ENCODE results near the gene FYN.
"Not testable (repeated sequence)": the region's sequence is repeated elsewhere in the genome, so short reads cannot be mapped to it uniquely, and the experiment has no call there.

FYN gene

DNA sequence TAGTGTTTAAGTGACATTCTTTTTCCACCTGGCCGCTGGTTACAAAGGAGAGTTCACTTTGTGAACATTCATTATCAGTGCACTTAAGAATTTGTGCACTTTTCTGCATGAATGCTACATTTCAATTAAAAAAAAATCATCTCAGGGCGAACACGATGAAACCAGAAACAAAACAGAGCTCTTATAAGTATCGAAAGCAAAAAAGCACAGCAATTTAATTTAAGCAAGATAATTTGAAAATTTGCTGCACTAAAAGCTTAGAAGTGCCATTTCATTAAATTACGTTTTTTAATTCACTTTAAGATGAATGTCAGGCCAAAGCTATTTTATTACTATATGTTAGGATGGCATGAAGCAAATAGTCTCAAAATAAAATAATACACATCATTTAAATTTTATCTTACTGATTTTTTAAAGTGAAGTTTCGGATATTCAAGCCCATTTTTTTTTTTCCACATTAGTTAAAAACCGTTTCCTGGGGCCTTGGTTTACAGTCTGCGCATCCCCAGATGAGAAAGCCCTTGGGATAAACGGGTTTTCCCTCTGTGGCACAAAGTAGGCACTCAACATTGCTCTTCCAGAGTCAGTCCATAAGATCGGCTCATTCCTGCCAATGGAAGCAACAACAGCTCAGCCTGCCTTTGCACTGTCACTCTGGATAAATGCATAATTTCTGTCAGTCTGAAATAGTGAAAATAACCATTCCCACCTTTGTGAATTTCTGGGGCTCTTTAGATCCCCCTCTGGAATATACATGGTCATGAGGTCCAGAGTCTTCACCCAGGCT, 80.1 kb downstream of the FYN start:
- CTCF ChIA-PET = interaction anchor here (1.1 to 1.4 kb wide), 2 partner anchors 10 to 29 kb away, joined by 3 read pairs; no protein-coding TSS in a partner anchor
- DNase-seq (ENCODE audit: low read depth, low spot score) = no peak
- no peak overlapping the region for H3K4me3 ChIP-seq (ENCODE audit: low read depth, low read length)
- TF ChIP-seq, protein P1, sequence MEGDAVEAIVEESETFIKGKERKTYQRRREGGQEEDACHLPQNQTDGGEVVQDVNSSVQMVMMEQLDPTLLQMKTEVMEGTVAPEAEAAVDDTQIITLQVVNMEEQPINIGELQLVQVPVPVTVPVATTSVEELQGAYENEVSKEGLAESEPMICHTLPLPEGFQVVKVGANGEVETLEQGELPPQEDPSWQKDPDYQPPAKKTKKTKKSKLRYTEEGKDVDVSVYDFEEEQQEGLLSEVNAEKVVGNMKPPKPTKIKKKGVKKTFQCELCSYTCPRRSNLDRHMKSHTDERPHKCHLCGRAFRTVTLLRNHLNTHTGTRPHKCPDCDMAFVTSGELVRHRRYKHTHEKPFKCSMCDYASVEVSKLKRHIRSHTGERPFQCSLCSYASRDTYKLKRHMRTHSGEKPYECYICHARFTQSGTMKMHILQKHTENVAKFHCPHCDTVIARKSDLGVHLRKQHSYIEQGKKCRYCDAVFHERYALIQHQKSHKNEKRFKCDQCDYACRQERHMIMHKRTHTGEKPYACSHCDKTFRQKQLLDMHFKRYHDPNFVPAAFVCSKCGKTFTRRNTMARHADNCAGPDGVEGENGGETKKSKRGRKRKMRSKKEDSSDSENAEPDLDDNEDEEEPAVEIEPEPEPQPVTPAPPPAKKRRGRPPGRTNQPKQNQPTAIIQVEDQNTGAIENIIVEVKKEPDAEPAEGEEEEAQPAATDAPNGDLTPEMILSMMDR (IDR thresholded peaks at IDR 0.05; ENCODE audit: insufficient read depth, low read length, missing control alignments) = no peak
- POLR2A ChIA-PET = no interaction called here

DNA sequence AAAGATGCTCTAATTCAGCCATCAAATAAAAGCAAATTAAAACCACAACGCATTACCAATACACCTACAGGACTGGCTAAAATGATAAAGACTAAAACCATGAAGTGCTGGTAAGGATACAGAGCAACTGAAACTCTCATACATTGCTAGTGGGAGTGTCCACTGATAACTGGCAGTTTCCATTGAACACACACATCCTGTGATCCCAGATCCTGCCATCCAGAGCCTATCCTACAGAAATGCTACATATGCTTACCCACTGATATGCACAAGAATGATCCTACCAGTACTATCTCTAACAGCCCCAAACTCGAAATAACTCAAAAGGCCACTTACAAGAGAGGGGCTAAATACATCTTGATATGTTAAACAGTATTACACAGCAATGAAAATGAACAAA, 81.0 kb downstream of the FYN start:
- no peak for DNase-seq (ENCODE audit: low read depth, low spot score)
- CTCF ChIA-PET = interaction anchor here (1.3 to 1.7 kb wide), 3 partner anchors 11 to 20 kb away, joined by 3 to 5 read pairs (median 4); no protein-coding TSS in a partner anchor
- H3K4me3 ChIP-seq (ENCODE audit: low read depth, low read length) = no peak overlapping the region
- POLR2A ChIA-PET = no interaction called here
- TF ChIP-seq, protein P1 (IDR thresholded peaks at IDR 0.05; ENCODE audit: insufficient read depth, low read length, missing control alignments) = no peak

DNA sequence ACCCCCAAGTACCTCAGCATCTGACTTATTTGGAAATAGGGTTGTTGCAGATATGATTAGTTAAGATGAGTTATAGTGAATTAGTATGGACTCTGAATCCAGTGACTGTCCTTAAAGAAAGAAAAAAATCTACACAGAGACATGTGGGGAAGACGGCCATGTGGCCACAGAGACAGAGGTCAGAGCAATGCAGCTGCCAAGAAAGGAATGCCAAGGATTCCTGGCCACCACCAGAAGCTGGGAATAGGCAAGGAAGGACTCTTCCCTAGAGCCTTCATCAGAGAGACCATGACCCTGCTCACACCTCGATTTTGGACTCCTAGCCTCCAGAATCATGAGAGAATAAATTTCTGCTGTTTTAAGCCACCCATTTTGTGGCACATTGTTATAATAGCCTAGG, 81.8 kb downstream of the FYN start:
- ChIA-PET POLR2A (interaction anchor here (0.7 kb wide), 1 partner anchor 168 kb away, joined by 3 read pairs; no protein-coding TSS in a partner anchor), CTCF (interaction anchor here (1.3 to 1.7 kb wide), 3 partner anchors 10 to 21 kb away, joined by 3 to 5 read pairs (median 4); no protein-coding TSS in a partner anchor)
- DNase-seq (ENCODE audit: low read depth, low spot score) = no peak
- TF ChIP-seq, protein P1 (IDR thresholded peaks at IDR 0.05; ENCODE audit: insufficient read depth, low read length, missing control alignments) = no peak
- no peak overlapping the region for H3K4me3 ChIP-seq (ENCODE audit: low read depth, low read length)

DNA sequence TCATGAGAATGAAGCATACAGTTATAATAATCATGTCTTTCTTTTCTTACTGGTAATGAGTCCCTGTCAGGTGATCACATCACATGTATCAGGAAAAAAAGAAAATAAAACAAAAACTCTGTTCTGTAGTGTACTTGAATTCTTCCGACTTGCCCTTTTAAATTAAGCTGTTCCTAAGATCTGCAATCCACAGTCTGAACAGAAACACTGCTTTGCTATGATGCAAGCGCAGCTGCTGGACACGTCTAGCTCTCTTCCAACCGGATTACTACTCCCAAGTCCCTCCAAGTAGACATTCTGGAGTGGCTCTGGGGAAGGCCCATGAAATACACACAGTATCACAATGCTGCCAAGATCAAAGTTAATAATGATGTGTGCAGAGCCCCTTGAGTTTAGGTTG, 83.7 kb downstream of the FYN start:
- no peak for DNase-seq (ENCODE audit: low read depth, low spot score)
- ChIA-PET POLR2A (no interaction called here), CTCF (interaction anchor here (1.3 to 2.9 kb wide), 3 partner anchors 10 to 239 kb away, joined by 3 to 10 read pairs (median 10); no protein-coding TSS in a partner anchor)
- TF ChIP-seq, protein P1 (IDR thresholded peaks at IDR 0.05; ENCODE audit: insufficient read depth, low read length, missing control alignments) = no peak
- H3K4me3 ChIP-seq (ENCODE audit: low read depth, low read length) = no peak overlapping the region

DNA sequence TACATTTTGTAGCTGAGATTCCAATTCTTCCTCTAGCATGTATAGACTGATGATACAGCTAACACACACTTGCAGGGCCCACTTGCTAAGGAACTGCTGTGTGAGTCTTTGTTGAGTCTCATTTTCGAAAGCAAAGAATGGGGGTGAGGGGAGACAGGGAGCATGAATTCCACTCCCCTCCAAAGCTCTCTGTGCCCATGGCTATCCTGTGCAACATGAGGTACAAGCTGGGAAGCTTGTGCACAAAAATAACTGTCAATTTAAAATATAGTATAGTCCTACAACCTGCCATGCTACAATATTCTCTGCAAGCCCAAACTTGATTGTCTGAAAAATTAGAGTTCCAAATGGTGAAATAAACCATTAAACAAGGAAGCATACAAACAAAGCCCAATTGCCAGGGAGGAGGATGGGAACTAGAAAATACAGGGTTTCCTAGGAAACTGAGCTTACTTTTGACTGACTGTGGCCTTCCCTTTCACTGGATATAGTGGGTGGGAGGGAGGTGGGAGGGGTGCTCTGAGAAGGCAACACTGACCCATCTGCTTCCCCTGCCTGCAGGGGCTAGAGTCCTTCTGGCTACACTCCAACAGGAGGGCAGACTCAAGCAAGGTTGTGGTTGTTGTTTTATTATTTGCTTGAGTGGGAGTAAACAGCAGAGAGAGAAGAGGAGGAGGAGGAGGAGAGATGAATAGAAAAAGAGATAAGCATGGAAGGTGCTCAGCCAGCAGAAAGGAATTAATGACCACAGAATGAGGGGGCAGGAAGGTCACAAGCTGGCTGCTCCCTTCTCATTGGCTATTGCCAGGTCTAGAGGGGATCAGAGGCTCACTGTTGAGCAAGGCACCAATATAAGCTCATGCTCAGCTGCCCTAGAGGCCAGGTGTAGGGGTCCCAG, 84.6 kb downstream of the FYN start:
- TF ChIP-seq, protein P1 (IDR thresholded peaks at IDR 0.05; ENCODE audit: insufficient read depth, low read length, missing control alignments) = no peak
- POLR2A ChIA-PET = no interaction called here
- CTCF ChIA-PET = interaction anchor here (1.5 to 2.9 kb wide), 3 partner anchors 11 to 253 kb away, joined by 4 to 10 read pairs (median 10); no protein-coding TSS in a partner anchor
- no peak for DNase-seq (ENCODE audit: low read depth, low spot score)
- no peak overlapping the region for H3K4me3 ChIP-seq (ENCODE audit: low read depth, low read length)

DNA sequence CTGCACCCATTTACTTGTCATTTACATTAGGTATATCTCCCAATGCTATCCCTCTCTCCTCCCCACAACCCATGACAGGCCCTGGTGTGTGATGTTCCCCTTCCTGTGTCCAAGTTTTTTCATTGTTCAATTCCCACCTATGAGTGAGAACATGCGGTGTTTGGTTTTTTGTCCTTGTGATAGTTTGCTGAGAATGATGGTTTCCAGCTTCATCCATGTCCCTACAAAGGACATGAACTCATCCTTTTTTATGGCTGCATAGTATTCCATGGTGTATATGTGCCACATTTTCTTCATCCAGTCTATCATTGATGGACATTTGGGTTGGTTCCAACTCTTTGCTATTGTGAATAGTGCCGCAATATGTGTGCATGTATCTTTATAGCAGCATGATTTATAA, 87.1 kb downstream of the FYN start:
- H3K4me3 ChIP-seq (ENCODE audit: low read depth, low read length); DNase-seq (ENCODE audit: low read depth, low spot score); POLR2A ChIA-PET; CTCF ChIA-PET: not testable (repeated sequence)
